ENCODE data around the gene GRIN3B. TPM values are rescaled to one million over a fixed set of nuclear protein-coding genes. Genes with fewer than 3 reads are reported as not detected.
A peak's percentile ranks its signal among the peaks of the same experiment; 100 is the strongest.

GRIN3B gene
- total RNA-seq, 2 donors from 2014 or later: 2.0 TPM

DNA sequence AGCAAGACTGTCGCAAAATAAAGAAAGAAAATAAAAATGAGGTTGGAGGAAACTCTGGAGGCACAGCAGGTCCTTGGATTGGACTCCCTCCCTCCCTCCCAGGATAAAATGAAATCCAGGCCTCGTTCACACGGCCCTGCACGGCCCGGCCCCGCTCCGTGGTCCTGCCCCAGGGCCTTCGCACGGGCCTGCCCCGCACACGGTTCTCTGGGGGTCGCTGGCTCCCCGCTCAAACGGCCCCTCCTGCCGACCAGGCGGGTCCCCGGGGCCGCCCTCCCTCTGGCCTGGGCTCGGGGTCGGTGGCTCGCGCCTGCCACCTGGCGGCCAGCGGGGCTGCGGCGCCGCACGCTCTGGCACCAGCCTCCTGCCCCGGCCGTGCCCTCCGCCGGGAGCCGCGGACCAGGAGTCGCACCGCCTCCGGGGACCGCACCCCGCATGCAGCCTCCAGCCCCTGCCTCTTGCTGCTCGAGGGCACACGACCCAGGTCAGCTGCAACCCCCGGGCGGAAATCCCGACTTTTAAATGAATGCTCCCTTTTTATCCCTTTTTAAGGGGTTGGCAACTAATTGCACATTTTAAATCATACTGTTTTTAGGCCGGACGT is 17.6 kb upstream of the GRIN3B start:
- H3K9me3 ChIP-seq (ENCODE audit: control insufficient read depth, low read length): no peaks in the 10 kb centered on the region
- TF ChIP-seq, protein P1, sequence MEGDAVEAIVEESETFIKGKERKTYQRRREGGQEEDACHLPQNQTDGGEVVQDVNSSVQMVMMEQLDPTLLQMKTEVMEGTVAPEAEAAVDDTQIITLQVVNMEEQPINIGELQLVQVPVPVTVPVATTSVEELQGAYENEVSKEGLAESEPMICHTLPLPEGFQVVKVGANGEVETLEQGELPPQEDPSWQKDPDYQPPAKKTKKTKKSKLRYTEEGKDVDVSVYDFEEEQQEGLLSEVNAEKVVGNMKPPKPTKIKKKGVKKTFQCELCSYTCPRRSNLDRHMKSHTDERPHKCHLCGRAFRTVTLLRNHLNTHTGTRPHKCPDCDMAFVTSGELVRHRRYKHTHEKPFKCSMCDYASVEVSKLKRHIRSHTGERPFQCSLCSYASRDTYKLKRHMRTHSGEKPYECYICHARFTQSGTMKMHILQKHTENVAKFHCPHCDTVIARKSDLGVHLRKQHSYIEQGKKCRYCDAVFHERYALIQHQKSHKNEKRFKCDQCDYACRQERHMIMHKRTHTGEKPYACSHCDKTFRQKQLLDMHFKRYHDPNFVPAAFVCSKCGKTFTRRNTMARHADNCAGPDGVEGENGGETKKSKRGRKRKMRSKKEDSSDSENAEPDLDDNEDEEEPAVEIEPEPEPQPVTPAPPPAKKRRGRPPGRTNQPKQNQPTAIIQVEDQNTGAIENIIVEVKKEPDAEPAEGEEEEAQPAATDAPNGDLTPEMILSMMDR (conservative IDR thresholded peaks at IDR 0.05): peak; percentile 96
- H3K4me1 ChIP-seq (ENCODE audit: control insufficient read depth, insufficient read depth, low read length): peaks cover 7% of the 10 kb centered on the region
- DNase-seq: peak; percentile 93
- peaks cover 13% of the 10 kb centered on the region for H3K36me3 ChIP-seq (ENCODE audit: control insufficient read depth, insufficient read depth, low read length)
- H3K27me3 ChIP-seq (ENCODE audit: control insufficient read depth, insufficient read depth, low read length, poor library complexity, severe bottlenecking): no peaks in the 10 kb centered on the region
- H3K27ac ChIP-seq (ENCODE audit: low read depth, low read length): no peak overlapping the region
- Mint-ChIP-seq H3K4me1 (peaks cover 11% of the 10 kb centered on the region), H3K4me3 (no peak overlapping the region), H3K36me3 (ENCODE audit: low read depth) (peaks cover 11% of the 10 kb centered on the region), H3K27ac (no peak overlapping the region), H3K9me3 (no peaks in the 10 kb centered on the region), H3K27me3 (ENCODE audit: insufficient read depth) (no peaks in the 10 kb centered on the region)
- no peak overlapping the region for H3K9ac ChIP-seq (ENCODE audit: extremely low read depth, low read length, poor library complexity, severe bottlenecking)
- no peak overlapping the region for H3K4me3 ChIP-seq (ENCODE audit: low read length)
- 9 to 12% methylated on average over 31 to 46 of the region's 46 CpGs for WGBS, 2 experiments (ENCODE audit: insufficient coverage in 1 of 2, insufficient read length in 1 of 2)

DNA sequence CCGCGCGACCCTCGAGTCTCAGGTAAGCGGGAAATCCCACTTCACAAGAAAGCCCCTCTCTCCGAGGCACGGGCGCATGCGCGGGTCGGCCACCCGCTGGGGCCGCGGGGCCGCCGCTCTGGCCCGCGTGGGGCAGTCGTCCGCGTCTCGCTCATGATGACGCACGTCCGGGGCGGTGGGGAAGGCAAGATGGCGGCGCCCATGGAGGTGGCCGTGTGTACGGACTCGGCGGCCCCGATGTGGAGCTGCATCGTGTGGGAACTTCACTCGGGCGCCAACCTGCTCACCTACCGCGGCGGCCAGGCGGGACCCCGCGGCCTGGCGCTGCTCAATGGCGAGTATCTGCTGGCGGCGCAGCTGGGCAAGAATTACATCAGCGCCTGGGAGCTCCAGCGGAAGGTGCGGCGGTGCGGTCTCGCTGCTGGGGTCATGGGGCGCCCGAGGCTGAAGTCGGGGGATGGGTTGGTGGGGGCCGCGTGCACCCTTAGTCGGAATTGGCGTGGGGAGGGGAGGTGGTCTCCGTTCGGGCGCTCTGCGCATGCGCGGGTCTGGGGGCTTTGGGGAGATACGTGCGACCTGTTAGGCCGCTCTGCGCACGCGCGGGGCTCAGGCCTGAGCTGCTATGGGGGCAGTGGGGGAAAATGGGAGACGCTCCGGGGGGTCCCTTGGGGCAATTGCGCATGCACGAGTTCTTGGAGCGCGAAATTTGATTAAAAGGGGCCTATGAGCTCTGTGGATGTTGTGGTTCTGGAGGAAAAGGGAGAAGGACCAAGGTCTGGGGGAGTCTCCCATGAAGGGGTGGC is 15.9 kb upstream of the GRIN3B start, which contains the start of gene WDR18:
Gene WDR18 (plus strand): TSS at position 181 of the 803 bp plus-strand sequence. CDS start 9 bp downstream, at position 190.
- Histone ChIP-seq H3K27ac (ENCODE audit: low read depth, low read length) (peak within 1 kb of the TSS; percentile 83), H3K9me3 (ENCODE audit: control insufficient read depth, low read length) (no peaks in the 10 kb centered on the region), H3K36me3 (ENCODE audit: control insufficient read depth, insufficient read depth, low read length) (peaks cover 13% of the 10 kb centered on the region), H3K9ac (ENCODE audit: extremely low read depth, low read length, poor library complexity, severe bottlenecking) (peak within 1 kb of the TSS; percentile 85), H3K27me3 (ENCODE audit: control insufficient read depth, insufficient read depth, low read length, poor library complexity, severe bottlenecking) (no peaks in the 10 kb centered on the region), H3K4me3 (ENCODE audit: low read length) (peak within 1 kb of the TSS; percentile 94), H3K4me1 (ENCODE audit: control insufficient read depth, insufficient read depth, low read length) (peaks cover 7% of the 10 kb centered on the region)
- Mint-ChIP-seq H3K4me1 (peaks cover 11% of the 10 kb centered on the region), H3K27me3 (ENCODE audit: insufficient read depth) (no peaks in the 10 kb centered on the region), H3K36me3 (ENCODE audit: low read depth) (peaks cover 13% of the 10 kb centered on the region), H3K27ac (peak within 1 kb of the TSS; percentile 98), H3K9me3 (no peaks in the 10 kb centered on the region), H3K4me3 (peak within 1 kb of the TSS; percentile 96)
- TF ChIP-seq, protein P1 (conservative IDR thresholded peaks at IDR 0.05): no peak
- DNase-seq: peak; percentile 95
- 0% methylated on average over 5 to 78 of the region's 78 CpGs for WGBS, 2 experiments (ENCODE audit: insufficient coverage in 1 of 2, insufficient read length in 1 of 2)

DNA sequence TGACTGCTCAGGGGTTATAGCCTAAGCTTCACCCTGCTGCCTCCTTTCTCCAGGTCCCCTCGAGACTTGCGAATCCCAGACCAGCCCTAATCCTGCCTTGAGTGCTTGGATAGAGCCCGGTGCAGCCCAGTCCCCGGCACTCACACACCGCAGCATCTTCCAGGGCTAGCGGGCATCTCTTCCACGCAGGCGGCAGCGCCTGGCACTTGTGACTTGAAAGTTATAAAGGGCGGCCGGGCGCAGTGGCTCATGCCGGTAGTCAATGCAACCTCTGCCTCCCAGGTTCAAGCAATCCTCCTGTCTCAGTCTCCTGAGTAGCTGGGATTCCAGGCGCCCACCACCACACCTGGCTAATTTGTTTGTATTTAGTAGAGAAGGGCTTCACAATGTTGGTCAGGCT is 14.1 kb upstream of the GRIN3B start:
- Histone ChIP-seq H3K36me3 (ENCODE audit: control insufficient read depth, insufficient read depth, low read length) (peaks cover 23% of the 10 kb centered on the region), H3K27ac (ENCODE audit: low read depth, low read length) (no peak overlapping the region), H3K9ac (ENCODE audit: extremely low read depth, low read length, poor library complexity, severe bottlenecking) (no peak overlapping the region), H3K4me1 (ENCODE audit: control insufficient read depth, insufficient read depth, low read length) (no peaks in the 10 kb centered on the region), H3K9me3 (ENCODE audit: control insufficient read depth, low read length) (no peaks in the 10 kb centered on the region), H3K4me3 (ENCODE audit: low read length) (no peak overlapping the region), H3K27me3 (ENCODE audit: control insufficient read depth, insufficient read depth, low read length, poor library complexity, severe bottlenecking) (no peaks in the 10 kb centered on the region)
- H3K27me3 Mint-ChIP-seq (ENCODE audit: insufficient read depth): no peaks in the 10 kb centered on the region
- TF ChIP-seq, protein P1 (conservative IDR thresholded peaks at IDR 0.05): no peak
- peak overlapping the region; percentile 96 for H3K4me3 Mint-ChIP-seq
- H3K4me1 Mint-ChIP-seq: peaks cover 5% of the 10 kb centered on the region
- no peaks in the 10 kb centered on the region for H3K9me3 Mint-ChIP-seq
- DNase-seq: no peak
- peaks cover 21% of the 10 kb centered on the region for H3K36me3 Mint-ChIP-seq (ENCODE audit: low read depth)
- 88 to 99% methylated on average over 11 to 14 of the region's 14 CpGs for WGBS, 2 experiments (ENCODE audit: insufficient coverage in 1 of 2, insufficient read length in 1 of 2)
- H3K27ac Mint-ChIP-seq: no peak overlapping the region

Data from endodermal cell (in vitro differentiated cells).